GM18517 (cell line): Measurements from ENCODE around the gene UTP4.
A peak's percentile ranks its signal among the peaks of the same experiment; 100 is the strongest.

ENCODE experiments used
- ATAC-seq: cut with Tn5 transposase; IDR thresholded peaks from one replicate; pipeline ENCODE4 v1.9.1; 2021; ENCODE audit warnings: mild to moderate bottlenecking, moderate library complexity; ENCODE audit not compliant: unreplicated experiment

Gene UTP4

DNA sequence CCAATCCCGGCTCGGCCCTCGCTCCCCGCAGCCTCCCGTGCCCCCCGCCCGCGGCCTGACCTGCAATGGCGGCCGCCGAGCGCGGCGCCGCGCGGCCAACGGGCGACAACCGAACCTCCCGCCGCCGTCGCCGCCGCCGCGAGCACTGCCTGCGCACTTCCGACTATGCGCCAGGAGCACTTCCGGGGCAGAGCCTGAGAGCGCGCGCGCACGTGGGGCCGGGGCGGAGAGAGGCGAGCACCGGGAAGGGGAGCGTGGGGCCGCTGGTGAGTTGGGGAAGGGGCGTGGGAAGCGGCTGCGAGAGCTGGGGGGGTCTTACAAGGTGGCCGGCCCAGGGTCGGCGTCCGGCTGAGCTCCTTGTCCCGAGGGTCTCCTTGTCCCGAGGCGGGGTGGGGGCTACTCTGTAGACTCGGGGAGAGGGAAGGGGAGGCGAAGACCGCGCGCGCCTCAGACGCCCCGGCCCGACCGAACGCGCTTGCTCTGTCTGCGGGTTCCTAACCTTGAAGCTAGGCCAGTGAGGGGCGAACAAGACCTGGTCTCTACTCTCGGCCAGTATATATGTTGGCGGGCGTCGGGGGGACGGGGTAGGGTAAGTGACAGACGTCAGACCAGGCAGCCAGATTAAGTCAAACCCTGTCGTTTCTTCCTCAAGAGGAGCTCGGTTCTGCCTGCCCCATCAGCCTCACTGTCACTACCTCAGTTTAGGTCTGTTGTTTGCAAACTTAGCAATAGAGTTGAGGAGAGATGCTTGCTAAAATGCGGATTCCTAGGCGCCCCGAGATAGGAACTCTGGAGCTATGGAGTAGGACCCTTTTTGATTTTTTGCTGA is at the start of gene UTP4, which contains the start of gene CHTF8:
TSS of gene UTP4 (plus strand) at position 226 of the 829 bp plus-strand sequence. CDS start 811 bp downstream, outside the sequence.
TSS of gene CHTF8 (minus strand) at position 165 of the 829 bp plus-strand sequence. CDS start 11,130 bp downstream, outside the sequence.
- peak; percentile 64 for ATAC-seq

DNA sequence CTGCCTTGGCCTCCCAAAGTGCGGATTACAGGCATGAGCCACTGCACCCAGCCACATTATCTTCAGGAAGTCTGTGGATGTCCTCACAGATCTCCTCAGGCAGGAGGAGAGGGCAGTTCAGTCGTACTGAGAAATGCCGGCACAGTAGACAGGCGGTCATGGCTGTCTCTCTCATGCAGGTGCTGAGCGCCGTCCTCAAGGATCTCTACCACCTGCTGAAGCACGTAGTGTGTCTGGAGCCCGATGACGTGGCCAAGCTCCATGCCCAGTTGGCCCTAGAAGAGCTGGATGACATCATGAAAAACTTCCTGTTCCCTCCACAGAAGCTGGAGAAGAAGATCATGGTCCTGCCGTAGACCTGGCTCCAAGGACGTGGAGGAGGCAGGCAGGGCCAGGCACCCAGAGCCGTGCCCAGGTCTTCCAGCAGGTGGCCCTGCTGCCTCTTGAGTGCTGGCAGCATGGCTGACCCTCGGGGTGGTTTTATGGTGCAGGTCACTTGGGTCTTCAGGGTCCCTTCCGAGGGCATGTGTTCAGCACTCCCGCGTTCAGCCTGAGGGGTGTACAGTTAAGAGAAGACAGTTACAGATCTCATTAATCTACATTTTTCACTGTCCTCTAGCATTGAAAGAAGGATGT is 49.0 kb upstream of the UTP4 start:
- ATAC-seq: no peak

DNA sequence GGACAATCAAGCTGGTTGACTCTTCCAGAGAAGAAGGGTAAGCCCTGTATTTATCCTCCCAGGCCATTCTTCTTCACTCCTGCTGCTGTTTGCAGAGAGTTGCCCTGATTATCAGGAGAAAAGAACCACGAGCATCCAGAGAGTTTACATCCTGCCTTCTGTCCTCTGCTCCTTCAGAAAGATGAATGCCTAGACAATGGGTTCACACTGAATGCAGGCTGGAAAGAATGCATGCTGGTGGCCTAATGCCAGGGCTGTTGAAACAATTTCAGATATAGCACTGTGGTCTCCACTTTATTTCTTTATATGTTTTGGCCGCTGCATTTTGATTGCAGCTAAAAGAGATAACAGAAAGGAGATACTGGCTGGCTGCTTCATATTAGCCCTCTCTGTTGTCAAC is 48.2 kb upstream of the UTP4 start:
- ATAC-seq: no peak

DNA sequence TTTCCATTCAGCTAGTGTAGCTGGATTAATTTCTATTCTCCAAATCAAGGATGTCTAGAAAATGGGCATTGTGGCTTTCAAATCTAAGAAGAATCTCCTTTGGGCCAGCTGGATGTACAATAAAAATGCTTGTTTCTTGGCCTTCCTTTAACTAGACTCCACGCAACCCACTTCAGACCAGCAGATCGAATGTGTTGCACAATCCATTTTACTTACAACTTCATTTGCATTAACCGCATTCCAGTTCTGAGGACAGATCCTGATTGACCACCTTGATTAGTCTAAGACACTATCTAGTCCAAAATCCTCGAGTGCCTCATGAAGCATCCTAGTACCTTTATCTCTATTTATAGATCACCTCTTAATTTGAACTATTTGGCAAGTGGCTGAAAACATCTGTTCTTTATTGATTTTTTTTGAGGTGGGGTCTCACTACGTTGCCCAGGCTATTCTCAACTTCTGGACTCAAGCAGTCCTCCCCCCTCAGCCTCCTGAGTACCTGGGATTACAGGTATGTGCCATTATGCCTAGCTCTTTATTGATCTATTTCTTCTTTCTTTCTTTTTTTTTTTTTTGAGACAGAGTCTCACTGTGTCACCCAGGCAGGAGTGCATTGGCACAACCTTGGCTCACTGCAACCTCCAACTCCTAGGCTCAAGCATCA is 47.3 kb upstream of the UTP4 start:
- ATAC-seq: no peak

DNA sequence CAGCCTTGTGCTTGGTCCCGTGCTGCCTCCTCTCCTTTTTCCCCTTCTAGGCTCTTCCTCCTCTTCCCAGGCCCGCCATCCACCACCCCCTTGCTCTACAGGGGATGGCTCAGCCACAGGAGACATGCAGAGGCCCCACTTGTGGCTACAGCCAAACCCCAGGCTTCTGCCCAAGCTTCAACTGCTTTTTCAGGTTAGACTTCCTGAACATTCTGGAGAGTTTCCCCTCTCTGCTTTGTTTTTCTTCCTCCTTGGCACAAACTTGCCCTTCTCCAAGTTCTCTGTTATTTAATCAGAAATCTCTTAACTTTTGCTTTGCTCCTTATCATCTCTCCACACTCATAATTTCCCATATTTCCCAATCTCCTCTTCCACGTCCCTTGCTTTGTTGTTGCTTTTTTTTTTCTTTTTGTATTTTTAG is 45.3 kb upstream of the UTP4 start:
- ATAC-seq: no peak

DNA sequence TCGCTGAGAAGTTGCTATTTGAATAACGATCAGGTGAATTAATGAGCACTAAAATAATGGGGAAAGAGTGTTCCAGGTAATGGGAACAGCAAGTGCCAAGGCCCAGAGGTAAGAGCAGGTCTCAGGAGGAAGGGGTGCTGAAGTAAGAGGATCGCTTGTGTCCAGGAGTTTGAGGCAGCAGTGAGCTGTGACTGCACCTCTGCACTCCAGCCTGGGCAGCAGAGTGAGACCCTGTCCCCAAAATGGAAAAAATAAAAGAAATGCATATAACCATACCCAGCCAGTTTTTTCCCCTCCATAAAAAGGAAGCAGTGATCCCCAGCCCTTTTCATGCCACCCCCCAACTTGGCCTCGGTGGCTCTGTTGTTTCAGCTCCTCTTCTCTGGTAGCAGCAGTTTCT is 43.8 kb upstream of the UTP4 start:
- ATAC-seq: no peak

DNA sequence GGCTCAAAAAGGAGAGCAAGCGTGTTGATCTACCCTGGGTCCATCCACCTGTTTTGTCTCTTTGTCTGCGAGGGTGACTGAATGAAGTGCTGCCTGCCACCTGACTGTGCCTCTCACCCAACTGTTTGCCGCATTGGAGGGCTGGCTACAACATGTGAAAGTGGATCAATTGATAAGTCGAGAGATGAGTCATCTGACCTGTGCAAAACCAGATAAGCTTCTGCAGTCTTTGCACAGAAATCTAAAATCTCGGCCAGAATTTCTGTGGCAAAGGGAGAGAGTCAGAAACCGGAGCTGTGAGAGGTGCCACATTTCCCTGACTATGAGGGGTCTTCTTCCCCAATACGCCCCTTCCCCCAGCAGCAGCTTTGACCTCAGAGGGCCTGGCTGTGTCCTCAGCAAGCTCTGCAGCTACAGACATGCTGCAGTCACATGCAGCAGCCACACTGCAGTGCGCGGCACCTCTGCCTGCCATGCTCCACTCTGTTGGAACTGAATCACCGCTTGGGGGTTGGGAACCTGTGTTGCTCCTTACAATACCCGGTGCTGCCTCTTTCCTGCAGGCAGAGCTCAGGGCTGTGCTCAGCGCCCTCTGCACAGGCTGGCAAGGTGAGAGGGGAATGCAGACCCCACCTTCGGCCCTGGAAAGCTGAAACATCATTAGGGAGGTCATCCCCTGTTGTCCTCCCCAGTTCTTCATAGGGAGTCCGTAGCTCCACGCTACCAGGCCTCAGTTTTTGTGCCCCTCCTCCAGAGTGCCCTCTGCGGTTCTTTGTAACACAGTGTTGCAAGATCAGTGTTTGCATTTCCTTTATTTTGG is 43.1 kb upstream of the UTP4 start:
- no peak for ATAC-seq

DNA sequence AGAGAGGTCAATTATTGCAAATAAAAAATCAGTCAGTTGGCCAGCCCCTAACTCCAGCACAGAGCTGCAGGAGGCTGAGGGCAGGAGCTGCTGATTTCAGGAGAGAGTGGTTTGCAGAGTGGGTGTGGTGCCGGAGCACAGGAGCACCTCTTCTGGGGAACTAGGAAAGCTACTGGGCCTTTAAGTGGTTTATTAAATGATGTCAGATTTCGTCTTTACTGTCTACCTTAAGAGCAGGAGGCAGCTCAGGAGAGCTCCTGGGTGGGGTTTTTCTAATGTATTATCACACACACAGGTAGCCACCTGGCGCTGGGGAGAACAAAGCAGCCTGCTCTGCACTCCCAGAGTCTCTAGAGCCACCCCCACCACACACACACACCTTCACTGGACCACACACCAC is 38.5 kb upstream of the UTP4 start:
- ATAC-seq: no peak

DNA sequence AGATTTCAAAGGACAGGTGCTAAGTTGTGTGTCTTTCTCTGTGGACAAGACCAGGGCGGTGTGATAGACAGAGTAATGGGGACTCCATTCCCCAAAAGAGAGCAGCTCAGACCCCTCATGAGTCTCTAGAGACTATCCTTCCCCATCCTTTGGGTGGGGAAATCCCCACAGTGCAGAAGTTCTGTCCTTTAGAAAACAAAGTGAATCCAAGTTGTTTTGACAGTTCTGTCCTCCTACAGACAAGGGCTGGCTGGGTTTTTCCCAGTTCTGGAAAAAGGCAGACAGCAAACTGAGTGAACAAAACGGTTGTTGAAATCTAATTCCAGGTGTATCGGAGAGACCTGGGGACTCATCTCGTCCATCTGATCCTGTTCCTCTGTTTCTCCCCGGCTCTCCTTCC is 37.9 kb upstream of the UTP4 start:
- ATAC-seq: no peak

DNA sequence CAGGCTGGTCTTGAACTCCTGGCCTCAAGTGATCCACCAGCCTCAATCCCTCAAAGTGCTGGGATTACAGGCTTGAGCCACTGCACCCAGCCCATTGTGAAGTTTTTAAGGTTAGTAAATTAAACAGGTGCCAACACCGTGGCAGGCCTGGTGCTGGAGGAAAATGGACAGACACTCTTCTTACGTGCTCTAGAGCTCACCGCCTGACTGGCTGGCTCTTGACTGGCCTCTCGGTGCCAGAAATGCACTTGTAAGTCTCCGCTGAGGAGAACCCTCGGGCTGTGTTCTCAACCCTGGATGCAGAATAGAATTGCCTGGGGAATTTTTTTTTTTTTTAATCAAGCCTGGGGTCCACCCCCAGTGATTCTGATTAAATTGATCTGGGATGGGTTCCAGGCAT is 37.3 kb upstream of the UTP4 start:
- no peak for ATAC-seq

DNA sequence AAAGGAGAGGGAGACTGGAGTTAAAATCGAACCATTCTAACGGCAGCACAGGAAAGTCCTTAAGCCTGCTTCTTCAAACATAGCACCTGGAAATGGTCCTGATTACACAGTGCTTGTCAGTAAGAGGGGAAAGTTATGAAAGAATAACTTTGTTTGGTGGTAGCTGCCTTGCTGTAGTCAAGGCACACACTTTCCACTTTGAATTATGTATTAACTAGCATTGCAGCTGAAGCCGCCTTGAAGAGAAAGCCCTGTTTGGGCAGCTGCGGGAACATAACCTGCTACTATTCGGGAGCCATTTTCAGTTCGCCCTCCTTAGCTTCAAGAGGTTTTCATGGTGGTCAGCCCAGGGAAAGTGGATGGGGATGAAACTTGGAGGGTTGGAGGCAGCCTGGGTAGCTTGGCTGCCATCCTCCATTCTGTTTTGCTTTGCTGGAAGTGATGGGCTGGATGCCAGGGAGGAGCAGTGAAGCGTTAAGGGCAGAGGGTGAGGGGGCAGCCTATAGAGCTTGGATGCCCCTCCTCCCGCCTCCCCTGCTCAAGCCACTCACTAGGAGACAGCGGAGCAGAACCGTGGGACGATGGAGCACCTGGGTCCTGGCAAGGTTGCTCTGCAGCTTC is 32.3 kb upstream of the UTP4 start:
- ATAC-seq: no peak

DNA sequence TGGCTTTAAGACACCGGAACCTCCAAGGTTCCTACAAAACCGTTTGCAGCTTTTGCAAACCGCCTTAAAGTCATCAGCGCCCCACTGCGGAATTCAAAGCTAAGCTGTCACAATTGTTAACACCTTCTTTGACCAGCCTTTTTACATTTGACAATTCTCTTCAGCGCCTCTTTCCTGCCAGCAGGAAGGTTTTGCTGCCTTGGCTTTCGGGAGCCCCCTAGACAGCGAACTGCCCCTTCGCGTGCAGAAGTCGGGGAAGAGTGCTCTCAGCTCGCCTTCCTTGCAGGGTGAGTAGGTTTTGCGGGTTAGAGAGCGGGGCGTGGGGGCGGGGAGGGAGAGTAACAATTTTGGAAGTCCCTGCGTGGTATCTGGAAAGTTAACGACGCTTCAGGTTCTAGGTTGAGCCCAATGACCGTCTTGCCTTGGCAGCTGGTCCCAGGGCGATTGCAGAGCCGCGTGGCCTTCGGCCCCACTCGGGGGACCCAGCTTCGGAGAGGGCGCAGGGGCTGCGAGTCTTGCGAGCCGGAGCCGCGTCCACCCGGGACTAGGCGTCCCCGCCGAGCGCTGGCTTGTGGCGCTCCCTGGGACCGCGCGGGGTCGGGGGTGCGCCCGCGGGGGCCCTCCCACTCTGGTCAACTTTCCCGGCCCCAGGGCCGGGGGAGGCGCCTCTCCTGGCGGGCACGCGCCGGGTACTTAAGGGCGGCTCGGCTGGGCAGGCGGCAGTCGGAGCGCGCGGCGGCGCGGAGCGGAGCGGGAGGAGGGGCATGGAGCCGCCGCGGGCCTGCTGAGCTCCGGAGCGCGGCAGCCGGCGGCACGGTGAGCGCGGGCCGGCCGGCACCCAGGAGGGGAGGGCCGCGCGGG is 26.7 kb upstream of the UTP4 start, which contains the start of gene HAS3:
TSS of gene HAS3 (plus strand) at position 153 of the 861 bp plus-strand sequence. CDS start 3,743 bp downstream, outside the sequence.
- ATAC-seq: no peak

DNA sequence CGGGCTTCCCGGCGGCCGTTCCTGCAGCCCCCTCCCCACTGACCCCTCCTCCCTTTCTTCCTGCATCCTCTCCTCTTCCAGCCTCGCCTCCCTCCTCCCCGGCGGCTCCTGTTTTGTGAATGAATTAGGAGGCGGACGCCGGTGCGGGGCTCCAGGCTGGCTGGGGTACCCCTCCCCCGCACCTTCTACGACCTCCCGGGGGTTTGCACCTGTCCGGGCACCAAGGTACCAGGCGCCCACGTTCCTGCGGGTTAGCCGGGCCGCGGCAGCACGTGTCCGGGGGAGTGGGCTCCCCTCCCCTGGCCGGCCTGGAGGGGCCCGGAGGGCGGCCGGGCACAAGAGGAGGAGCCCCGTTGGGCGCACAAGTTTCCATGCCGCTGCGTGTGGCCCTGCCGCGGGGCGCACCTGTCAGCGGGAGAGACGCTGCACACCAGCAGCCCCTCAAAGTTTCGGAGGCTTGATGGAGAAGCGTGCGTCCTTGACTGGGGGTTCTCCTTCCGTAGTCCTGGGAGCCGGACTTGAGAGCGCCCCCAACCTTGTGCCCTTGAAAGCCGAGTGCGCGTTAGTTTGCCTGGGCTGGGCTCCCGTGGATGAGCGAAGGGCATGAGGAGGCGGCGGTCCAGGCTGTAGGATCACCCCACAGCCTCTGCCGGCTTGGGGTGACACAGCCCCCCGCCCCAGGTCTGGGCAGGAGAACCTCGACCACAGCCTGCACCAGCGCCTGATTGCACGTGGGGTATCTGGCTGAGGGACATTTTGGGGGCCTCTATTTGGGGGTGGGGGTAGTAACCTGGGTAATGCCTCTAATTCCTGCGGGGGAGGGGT is 25.7 kb upstream of the UTP4 start:
- no peak for ATAC-seq

DNA sequence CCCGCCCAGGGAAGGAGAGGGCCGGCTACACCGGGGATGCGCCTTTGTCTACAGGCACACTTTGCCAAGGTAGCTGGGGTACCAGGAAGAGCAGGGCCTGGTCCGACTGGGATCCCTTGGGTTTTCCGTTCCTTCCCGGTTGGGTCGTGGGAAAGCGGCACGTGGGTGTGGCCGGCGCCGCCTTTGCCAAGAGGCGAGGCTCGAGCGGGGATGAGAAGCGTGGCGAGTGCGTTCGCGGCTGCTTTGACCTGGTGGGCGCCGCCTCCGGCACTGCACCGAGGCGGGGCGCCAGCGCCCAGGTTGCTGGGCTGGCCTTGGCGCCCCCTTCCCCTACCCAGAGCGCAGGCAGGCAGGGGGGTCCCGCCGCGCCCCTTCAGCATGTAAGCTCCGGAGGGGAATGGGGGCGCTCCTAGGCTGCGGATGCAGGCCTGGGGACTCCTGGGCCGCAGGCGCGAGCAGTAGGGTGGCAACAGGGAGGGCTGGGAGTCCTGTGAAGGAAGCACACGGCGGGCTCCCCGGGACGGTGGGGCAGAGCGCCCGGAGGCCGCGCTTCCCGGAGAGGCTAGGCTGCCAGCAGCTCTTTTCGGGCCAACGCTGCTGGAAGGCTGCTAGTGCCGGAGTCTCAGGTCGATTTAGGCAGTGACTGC is 25.0 kb upstream of the UTP4 start:
- no peak for ATAC-seq

DNA sequence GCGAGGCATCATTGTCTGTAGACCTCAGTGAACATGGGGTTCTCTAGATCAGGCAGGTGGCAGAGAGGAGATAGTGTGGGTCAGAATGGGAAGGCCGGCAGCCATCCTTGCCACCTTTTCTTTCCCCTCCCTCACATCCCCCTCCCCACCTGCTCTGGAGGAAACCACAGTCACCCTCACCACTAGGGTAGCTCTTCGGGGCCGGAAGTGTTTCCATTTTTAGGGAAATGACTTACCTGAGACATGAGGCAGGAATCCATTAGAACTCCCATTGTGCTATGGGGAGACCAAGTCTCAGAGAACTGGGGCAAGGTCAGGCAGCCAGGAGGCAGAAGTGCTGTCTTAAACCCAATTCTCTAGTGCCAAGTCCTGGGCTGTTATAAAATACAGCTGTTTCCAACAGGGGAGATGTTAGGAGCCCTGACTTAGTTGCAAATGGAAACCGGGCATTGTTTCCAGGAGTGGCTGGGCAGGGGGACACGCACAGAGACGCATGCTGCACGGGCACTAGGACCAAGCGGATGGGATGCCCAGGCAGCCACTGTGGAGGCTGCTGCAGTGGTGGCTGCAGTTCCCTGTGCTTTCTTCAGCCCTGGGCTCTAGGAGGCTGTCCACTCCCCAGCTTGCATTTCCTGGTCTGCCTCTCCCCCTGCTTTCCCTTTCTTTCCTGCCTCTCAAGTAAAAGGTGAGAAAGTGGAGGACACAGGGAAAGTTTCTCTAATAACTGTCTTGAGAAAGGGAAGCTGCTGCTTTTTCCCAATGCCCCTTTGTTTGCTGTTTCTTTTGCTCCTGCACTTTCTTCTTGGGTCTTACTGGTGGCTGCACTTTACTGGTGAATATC is 24.2 kb upstream of the UTP4 start:
- no peak for ATAC-seq

DNA sequence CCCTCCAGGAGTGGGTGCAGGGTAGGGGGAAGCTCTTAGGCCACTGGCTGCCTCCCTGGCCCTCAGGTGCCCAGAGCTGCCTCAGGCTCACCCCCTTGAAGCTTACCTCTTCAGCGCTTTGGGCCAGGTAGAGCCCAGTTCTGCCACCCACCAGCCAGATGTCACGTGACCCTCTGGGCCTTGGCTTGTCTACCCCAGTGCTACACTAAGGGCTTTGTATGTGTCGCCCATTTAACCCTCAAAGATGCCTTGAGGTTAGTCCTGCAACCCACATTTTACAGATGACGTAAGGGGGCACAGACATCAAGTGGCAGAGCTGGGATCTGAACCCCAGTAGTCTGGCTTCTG is 23.6 kb upstream of the UTP4 start:
- ATAC-seq: no peak
